ENCODE measurements around the gene CELSR1. TPM values are rescaled to one million over a fixed set of nuclear protein-coding genes. Genes with fewer than 3 reads are reported as not detected.
A peak's percentile ranks its signal among the peaks of the same experiment; 100 is the strongest.

Gene CELSR1
- total RNA-seq, 1 donor from 2014 or later = 32.9 TPM

DNA sequence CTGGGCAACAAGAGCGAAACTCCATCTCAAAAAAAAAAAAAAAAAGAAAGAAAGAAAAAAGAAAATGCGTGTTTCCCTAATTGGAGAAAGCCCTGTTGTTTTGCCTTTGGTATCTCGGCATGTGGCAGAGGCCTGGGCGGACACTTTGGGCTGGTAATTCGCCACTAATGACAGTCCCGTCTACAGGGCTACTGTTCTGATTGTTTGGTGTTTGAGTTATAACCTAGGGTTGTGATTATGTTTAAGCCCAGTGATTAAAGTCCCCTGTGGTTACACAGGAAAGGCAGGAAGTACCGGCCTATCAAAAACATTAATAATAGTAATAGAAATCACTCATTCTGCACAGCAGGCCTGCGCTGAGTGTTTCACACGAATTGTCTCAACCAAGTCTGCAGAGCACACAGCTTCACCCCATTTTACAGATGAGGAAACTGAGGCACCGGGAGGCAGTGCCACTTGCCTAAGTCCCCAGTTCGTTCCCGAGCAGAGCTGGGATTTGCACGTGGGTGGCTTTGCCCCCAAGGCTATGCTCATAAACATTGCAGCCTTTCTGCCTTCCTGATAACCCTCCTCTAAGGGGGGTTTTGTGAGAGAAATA lies 43.6 kb upstream of the CELSR1 start:
- peaks cover 70% of the 10 kb centered on the region for H3K4me1 ChIP-seq
- no peaks in the 10 kb centered on the region for H3K27me3 ChIP-seq
- H3K9me3 ChIP-seq = no peaks in the 10 kb centered on the region
- TF ChIP-seq, protein P1, sequence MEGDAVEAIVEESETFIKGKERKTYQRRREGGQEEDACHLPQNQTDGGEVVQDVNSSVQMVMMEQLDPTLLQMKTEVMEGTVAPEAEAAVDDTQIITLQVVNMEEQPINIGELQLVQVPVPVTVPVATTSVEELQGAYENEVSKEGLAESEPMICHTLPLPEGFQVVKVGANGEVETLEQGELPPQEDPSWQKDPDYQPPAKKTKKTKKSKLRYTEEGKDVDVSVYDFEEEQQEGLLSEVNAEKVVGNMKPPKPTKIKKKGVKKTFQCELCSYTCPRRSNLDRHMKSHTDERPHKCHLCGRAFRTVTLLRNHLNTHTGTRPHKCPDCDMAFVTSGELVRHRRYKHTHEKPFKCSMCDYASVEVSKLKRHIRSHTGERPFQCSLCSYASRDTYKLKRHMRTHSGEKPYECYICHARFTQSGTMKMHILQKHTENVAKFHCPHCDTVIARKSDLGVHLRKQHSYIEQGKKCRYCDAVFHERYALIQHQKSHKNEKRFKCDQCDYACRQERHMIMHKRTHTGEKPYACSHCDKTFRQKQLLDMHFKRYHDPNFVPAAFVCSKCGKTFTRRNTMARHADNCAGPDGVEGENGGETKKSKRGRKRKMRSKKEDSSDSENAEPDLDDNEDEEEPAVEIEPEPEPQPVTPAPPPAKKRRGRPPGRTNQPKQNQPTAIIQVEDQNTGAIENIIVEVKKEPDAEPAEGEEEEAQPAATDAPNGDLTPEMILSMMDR (IDR thresholded peaks at IDR 0.05) = no peak
- TF ChIP-seq POLR2AphosphoS5 (IDR thresholded peaks at IDR 0.05; ENCODE audit: insufficient read depth in 1 of 2, low read depth in 1 of 2) = no peak
- no peak for TF ChIP-seq POLR2A (IDR thresholded peaks at IDR 0.05)
- intact Hi-C loops (cut with DNase I) = no loop called here
- no peak overlapping the region for H3K4me3 ChIP-seq
- no peak for DNase-seq (ENCODE audit: extremely low spot score in 2 of 2)
- H3K36me3 ChIP-seq = no peaks in the 10 kb centered on the region
- no peak overlapping the region for H3K27ac ChIP-seq

DNA sequence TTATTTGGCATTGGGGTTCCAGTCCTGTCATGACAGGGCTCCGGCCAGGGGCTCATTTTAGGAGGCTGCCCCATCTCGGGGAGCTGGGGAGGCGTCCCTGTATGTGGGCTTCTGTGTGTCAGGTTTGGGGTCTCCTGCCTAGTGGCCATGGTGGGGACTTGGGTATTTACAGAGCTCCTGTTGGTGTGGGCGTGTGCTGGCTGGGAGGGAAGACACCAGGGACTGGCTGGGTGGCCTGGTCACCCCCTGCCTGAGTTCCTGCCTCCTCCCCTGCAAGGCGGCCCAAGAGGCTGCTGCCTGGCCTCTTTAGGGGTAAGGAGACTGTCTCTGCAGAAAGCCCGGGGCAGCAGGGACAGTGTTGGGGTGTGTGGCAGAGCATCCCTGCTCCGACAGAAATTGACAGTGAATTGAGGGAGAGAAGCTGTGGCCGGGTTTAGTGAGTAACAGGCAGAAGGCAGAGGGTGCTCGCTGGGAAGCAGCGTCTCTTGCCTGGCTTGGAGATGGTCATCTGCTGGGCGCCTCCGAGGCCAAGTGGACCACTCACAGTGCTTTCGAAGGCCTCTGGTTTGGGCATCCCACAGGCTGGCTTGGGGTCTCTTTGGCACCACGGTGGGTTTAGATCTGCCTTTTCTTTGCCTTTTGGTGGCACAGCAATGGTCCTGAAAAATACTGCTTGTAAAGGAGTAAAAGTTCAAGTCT lies 42.5 kb upstream of the CELSR1 start:
- no peak overlapping the region for H3K4me3 ChIP-seq

DNA sequence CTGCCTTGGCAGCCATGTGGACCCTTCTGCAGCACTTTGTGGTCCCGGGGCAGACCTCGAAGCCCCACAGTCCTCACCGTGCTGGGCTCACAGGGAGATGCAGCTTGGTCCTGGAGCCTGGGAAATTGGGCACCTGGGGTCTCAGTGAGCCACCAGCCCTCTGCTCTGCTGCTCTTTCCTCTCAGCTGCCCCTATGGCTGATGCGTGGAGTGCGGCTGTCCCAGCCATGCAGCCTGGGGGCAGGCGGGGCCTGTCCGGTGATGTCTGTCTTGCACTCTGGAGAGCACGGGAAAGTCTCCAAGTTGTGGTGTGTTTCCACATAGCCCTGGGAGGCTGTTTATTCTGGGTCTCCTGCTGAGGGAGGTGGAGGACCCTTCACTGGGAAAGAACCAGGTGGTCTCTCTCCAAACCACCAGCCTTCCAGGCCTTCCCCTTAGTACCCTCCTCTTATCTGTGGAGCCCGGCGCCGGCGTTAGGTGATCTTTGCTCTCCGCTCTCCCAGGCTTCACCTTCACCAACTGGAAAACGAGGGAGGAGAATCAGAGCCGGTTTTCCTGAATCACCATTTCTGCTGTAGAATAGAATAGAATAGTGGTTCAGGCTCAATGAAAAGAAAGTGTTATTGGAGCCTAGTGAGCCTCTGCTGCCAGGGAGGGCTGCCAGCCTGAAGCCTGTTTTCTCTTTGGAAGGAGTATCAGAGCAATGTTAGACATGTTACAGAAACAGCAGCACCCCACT lies 41.6 kb upstream of the CELSR1 start:
- no peaks in the 10 kb centered on the region for H3K9me3 ChIP-seq

More for the DNA sequence above, 42.5 kb upstream of the CELSR1 start:
- H3K27ac ChIP-seq = peak overlapping the region; percentile 70
- no peaks in the 10 kb centered on the region for H3K27me3 ChIP-seq
- no peak for DNase-seq (ENCODE audit: extremely low spot score in 2 of 2)
- intact Hi-C loops (cut with DNase I) = loop anchor here (5.0 kb wide), 1 partner anchor 157 kb away; the partner anchor contains the start of gene CERK
- H3K36me3 ChIP-seq = no peaks in the 10 kb centered on the region
- TF ChIP-seq POLR2AphosphoS5 (IDR thresholded peaks at IDR 0.05; ENCODE audit: insufficient read depth in 1 of 2, low read depth in 1 of 2) (no peak), POLR2A (IDR thresholded peaks at IDR 0.05) (no peak)
- TF ChIP-seq, protein P1 (IDR thresholded peaks at IDR 0.05) = no peak
- no peaks in the 10 kb centered on the region for H3K9me3 ChIP-seq
- peaks cover 70% of the 10 kb centered on the region for H3K4me1 ChIP-seq

DNA sequence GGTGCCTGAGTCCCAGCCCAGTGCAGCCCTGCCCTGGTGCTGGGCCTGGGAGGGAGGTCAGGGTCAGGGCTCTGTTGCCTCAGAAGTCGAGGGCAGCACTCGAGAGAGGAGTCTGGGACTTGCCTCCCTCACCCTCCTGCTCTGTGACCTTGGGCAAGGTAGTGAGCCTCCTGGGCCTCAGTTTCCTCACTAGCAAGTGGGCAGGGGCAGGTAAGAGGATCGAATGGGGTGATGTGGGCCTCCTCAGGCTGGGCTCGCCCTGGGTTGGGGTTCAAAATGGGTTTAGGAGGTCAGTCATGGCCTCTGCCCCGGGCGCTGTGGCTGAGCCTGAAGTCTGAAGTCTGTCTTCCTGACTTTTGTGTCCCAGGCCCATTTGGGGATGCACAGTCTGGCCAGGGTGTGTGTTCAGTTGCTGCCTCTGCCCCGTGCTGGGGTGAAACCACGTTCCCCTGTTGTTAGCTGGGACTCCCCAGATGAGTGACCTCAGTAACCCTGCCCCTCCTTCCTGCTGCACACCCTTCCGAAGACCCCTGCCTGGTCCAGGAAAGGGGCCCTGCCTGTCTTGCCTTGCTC lies 40.9 kb upstream of the CELSR1 start:
- peak overlapping the region; percentile 70 for H3K27ac ChIP-seq
- no peak for DNase-seq (ENCODE audit: extremely low spot score in 2 of 2)
- intact Hi-C loops (cut with DNase I) = loop anchor here (5.0 kb wide), 1 partner anchor 159 kb away; the partner anchor contains the start of gene CERK
- H3K9me3 ChIP-seq = no peaks in the 10 kb centered on the region
- no peaks in the 10 kb centered on the region for H3K27me3 ChIP-seq
- H3K4me3 ChIP-seq = peak overlapping the region; percentile 63 to 65
- no peaks in the 10 kb centered on the region for H3K36me3 ChIP-seq
- TF ChIP-seq POLR2AphosphoS5 (IDR thresholded peaks at IDR 0.05; ENCODE audit: insufficient read depth in 1 of 2, low read depth in 1 of 2) = no peak
- TF ChIP-seq POLR2A (IDR thresholded peaks at IDR 0.05) = no peak
- TF ChIP-seq, protein P1 (IDR thresholded peaks at IDR 0.05) = no peak
- H3K4me1 ChIP-seq = peaks cover 61% of the 10 kb centered on the region

More for the DNA sequence above, 41.6 kb upstream of the CELSR1 start:
- Histone ChIP-seq H3K4me3 (peak overlapping the region; percentile 22 to 63), H3K27me3 (no peaks in the 10 kb centered on the region), H3K4me1 (peaks cover 61% of the 10 kb centered on the region), H3K36me3 (no peaks in the 10 kb centered on the region), H3K27ac (peak overlapping the region; percentile 70)
- intact Hi-C loops (cut with DNase I) = loop anchor here (5.0 kb wide), 1 partner anchor 158 kb away; the partner anchor contains the start of gene CERK
- no peak for DNase-seq (ENCODE audit: extremely low spot score in 2 of 2)
- TF ChIP-seq, protein P1 (IDR thresholded peaks at IDR 0.05) = no peak
- TF ChIP-seq POLR2AphosphoS5 (IDR thresholded peaks at IDR 0.05; ENCODE audit: insufficient read depth in 1 of 2, low read depth in 1 of 2) (peak in 1 of 2 donors; percentile 44), POLR2A (IDR thresholded peaks at IDR 0.05) (no peak)

Data from vagina (tissue), 2 donors.